Fibroblast of pulmonary artery (primary cell): ENCODE results near the gene PJA1.

Experiments used
- DNase-seq: peaks from one replicate; pipeline ENCODE4 v3.0.0-alpha.2; 2010; ENCODE audit warnings: low read depth
- H3K4me3 ChIP-seq: replicated peaks from 2 replicates; pipeline ENCODE4 v1.5.1; 2011; ENCODE audit warnings: low read depth, mild to moderate bottlenecking, control low read depth, low read length, moderate library complexity
- CTCF ChIP-seq: IDR thresholded peaks from 2 replicates; pipeline ENCODE4 v1.5.1; 2011; ENCODE audit warnings: mild to moderate bottlenecking, control low read depth, low read length, inconsistent platforms; ENCODE audit errors: missing control alignments

The PJA1 gene

DNA sequence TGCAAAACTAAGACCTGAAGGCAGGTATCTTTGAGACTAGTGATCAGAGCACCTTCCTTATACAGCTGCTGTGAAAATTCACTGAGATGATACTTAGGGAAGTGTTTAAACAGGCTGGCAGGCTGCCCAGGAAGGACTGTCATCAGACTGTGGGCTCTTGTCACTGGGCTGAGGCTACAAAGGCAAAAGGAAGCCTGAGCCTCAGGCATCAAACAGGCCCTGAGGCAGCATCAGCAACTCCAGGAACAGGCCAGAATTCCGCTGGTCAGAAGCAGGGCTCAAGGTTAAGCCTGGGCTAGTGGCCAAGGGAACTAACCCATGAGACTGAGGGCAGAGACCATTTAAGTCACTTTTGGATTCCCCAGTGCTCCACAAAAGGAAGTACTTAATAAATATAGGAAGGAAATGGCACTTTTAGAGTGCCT is 12.8 kb downstream of the PJA1 start:
- no peak for TF ChIP-seq CTCF
- H3K4me3 ChIP-seq: no peak overlapping the region
- no peak for DNase-seq

DNA sequence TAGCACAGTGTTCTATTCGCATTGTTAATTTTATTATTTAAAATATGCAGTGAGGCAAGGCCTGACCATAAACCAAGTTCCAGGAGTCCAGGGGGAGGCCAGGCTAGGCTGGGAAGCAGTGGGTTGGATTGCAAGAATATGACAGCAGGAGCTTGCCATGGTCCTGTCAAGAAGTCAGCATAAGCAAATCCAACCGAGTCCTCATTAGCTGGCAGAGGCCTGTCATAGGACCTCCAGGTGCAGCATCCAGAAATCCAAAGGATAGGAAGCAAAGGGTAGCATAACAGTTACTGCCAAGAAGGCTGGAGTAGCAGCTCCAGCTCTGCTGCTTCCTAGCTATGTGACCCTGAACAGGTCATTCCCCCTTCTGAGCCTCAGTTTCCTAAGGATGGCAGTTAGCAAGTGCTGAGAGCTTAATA is 13.4 kb downstream of the PJA1 start:
- no peak for TF ChIP-seq CTCF
- DNase-seq: no peak
- H3K4me3 ChIP-seq: no peak overlapping the region

GRCh38 chrX:69150281-69150960 is 14.8 kb downstream of the PJA1 start:
- no peak for TF ChIP-seq CTCF
- DNase-seq: no peak
- no peak overlapping the region for H3K4me3 ChIP-seq

- H3K4me3 ChIP-seq: no peak overlapping the region
- no peak for DNase-seq
- no peak for TF ChIP-seq CTCF
Observed at GRCh38 chrX:69149466-69150280, 15.6 kb downstream of the PJA1 start.

- H3K4me3 ChIP-seq: no peak overlapping the region
- DNase-seq: no peak
- TF ChIP-seq CTCF: no peak
Observed at GRCh38 chrX:69148946-69149345, 16.3 kb downstream of the PJA1 start.

GRCh38 chrX:69146739-69147138 is 18.5 kb downstream of the PJA1 start:
- DNase-seq: no peak
- H3K4me3 ChIP-seq: no peak overlapping the region
- TF ChIP-seq CTCF: no peak

- no peak for TF ChIP-seq CTCF
- no peak for DNase-seq
- no peak overlapping the region for H3K4me3 ChIP-seq
Observed at GRCh38 chrX:69145714-69146113, 19.5 kb downstream of the PJA1 start.
